Measurements from ENCODE around the gene GTPBP3. TPM values are rescaled to one million over a fixed set of nuclear protein-coding genes. Genes with fewer than 3 reads are reported as not detected.

GTPBP3 gene
- total and polyA plus RNA-seq, 9 of the 15 experiments (the other 6 are each of a cell fraction or from before 2014, with no cell fraction given), result 4.9 to 124 (median 22.6) TPM

DNA sequence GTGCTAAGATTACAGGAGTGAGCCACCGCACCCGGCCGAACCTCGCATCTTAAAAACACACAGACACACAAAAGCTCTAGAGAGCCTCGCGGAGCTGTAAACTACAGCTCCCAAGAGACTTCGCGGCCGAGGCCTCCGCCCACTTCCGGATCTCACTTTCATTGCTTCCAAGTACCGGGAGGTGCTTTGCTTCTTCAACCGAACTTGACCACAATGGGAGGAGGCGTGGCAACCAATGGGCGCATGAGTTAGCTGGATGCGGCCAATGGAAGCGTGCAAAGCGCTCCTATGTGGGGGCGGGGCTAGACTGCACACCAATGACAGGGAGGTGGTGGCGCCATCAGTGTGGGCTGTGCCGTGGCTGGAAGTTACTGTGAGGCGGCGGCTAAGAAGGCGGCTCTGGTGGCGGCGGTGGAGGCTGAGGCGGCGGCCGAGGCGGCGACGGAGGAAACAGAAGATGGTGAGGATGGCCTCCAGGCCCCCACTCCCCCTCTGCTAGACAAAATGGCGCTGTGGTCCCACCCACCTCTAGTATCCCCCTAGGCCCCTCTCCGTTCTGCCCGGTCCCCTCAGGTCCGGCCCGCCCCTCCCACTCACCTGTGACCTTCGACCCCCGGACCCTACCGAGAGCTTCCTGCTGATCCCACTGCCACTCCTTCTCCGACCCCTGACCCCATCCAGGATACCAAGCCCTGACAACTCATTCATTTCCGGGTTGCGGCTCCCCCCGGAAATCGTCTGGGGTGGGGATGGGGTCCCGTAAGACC, 28.0 kb upstream of the GTPBP3 start, which contains the start of gene DDA1 (continued):
- TF ChIP-seq, protein P1, sequence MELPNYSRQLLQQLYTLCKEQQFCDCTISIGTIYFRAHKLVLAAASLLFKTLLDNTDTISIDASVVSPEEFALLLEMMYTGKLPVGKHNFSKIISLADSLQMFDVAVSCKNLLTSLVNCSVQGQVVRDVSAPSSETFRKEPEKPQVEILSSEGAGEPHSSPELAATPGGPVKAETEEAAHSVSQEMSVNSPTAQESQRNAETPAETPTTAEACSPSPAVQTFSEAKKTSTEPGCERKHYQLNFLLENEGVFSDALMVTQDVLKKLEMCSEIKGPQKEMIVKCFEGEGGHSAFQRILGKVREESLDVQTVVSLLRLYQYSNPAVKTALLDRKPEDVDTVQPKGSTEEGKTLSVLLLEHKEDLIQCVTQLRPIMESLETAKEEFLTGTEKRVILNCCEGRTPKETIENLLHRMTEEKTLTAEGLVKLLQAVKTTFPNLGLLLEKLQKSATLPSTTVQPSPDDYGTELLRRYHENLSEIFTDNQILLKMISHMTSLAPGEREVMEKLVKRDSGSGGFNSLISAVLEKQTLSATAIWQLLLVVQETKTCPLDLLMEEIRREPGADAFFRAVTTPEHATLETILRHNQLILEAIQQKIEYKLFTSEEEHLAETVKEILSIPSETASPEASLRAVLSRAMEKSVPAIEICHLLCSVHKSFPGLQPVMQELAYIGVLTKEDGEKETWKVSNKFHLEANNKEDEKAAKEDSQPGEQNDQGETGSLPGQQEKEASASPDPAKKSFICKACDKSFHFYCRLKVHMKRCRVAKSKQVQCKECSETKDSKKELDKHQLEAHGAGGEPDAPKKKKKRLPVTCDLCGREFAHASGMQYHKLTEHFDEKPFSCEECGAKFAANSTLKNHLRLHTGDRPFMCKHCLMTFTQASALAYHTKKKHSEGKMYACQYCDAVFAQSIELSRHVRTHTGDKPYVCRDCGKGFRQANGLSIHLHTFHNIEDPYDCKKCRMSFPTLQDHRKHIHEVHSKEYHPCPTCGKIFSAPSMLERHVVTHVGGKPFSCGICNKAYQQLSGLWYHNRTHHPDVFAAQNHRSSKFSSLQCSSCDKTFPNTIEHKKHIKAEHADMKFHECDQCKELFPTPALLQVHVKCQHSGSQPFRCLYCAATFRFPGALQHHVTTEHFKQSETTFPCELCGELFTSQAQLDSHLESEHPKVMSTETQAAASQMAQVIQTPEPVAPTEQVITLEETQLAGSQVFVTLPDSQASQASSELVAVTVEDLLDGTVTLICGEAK (IDR thresholded peaks at IDR 0.05), result peak; percentile 93
- TF ChIP-seq, protein P1 (CRISPR knock-in tag; IDR thresholded peaks at IDR 0.05), result no peak
- TF ChIP-seq SMAD2 (IDR thresholded peaks at IDR 0.05; ENCODE audit: low read depth, low read length) (no peak), SMAD4 (CRISPR knock-in tag; conservative IDR thresholded peaks at IDR 0.05) (no peak), KLF6 (CRISPR knock-in tag; IDR thresholded peaks at IDR 0.05; ENCODE audit: borderline replicate concordance) (0 out of 2 replicates have a peak, but pooled peaks have one; percentile 11), ZNF134 (CRISPR knock-in tag; conservative IDR thresholded peaks at IDR 0.05) (no peak), FOXA1 (IDR thresholded peaks at IDR 0.05; ENCODE audit: borderline replicate concordance) (no peak), MCM3 (IDR thresholded peaks at IDR 0.05) (no peak), CTBP1 (IDR thresholded peaks at IDR 0.05; ENCODE audit: borderline replicate concordance) (peak; percentile 50; the same call in 1 of the 2 replicates), TAF1 (IDR thresholded peaks at IDR 0.05; ENCODE audit: control insufficient read depth, extremely low read depth, insufficient read depth, low read length, severe bottlenecking) (peak; percentile 69), RBM25 (IDR thresholded peaks at IDR 0.05; ENCODE audit: low read depth, low read length, severe bottlenecking) (peak; percentile 98), TCF7 (IDR thresholded peaks at IDR 0.05; ENCODE audit: borderline replicate concordance) (no peak)
- TF ChIP-seq, protein P2, sequence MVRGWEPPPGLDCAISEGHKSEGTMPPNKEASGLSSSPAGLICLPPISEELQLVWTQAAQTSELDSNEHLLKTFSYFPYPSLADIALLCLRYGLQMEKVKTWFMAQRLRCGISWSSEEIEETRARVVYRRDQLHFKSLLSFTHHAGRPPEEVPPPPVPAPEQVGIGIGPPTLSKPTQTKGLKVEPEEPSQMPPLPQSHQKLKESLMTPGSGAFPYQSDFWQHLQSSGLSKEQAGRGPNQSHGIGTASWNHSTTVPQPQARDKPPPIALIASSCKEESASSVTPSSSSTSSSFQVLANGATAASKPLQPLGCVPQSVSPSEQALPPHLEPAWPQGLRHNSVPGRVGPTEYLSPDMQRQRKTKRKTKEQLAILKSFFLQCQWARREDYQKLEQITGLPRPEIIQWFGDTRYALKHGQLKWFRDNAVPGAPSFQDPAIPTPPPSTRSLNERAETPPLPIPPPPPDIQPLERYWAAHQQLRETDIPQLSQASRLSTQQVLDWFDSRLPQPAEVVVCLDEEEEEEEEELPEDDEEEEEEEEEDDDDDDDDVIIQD (CRISPR knock-in tag; IDR thresholded peaks at IDR 0.05), result no peak
- TF ChIP-seq, protein P3, sequence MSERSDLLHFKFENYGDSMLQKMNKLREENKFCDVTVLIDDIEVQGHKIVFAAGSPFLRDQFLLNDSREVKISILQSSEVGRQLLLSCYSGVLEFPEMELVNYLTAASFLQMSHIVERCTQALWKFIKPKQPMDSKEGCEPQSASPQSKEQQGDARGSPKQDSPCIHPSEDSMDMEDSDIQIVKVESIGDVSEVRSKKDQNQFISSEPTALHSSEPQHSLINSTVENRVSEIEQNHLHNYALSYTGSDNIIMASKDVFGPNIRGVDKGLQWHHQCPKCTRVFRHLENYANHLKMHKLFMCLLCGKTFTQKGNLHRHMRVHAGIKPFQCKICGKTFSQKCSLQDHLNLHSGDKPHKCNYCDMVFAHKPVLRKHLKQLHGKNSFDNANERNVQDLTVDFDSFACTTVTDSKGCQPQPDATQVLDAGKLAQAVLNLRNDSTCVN (CRISPR knock-in tag; IDR thresholded peaks at IDR 0.05), result peak; percentile 7; the same call in 1 of the 2 replicates
